RWPE2 (cell line): ENCODE data around the gene FAM3D.

Experiments
- ATAC-seq: fragments of 200-7000 bp; cut with Tn5 transposase; 3 replicates; pipeline ENCODE4 v1.9.1; 2021; ENCODE audit warnings: low read depth
- DNase-seq: peaks from one replicate; pipeline ENCODE4 v3.0.0-alpha.2; 2020; ENCODE audit warnings: low spot score
- H3K27ac ChIP-seq: fragments of 450-650 bp; 2 replicates; pipeline ENCODE4 v1.5.1; 2017; ENCODE audit warnings: mild to moderate bottlenecking; ENCODE audit not compliant: poor library complexity, severe bottlenecking
- H3K27me3 ChIP-seq: fragments of 250-450 bp; sonication (Bioruptor Pico); 2 replicates; pipeline ENCODE4 v1.5.1; 2021; ENCODE audit warnings: mild to moderate bottlenecking, moderate library complexity; ENCODE audit not compliant: insufficient read depth, poor library complexity, severe bottlenecking
- H3K36me3 ChIP-seq: fragments of 250-450 bp; sonication (Bioruptor Pico); 2 replicates; pipeline ENCODE4 v1.5.1; 2020; ENCODE audit warnings: low read depth, mild to moderate bottlenecking, moderate library complexity
- H3K4me1 ChIP-seq: fragments of 250-450 bp; sonication (Bioruptor Pico); 2 replicates; pipeline ENCODE4 v1.5.1; 2021; ENCODE audit warnings: mild to moderate bottlenecking, moderate library complexity; ENCODE audit not compliant: insufficient read depth, poor library complexity, severe bottlenecking
- H3K4me3 ChIP-seq: fragments of 250-450 bp; sonication (Bioruptor Pico); 2 replicates; pipeline ENCODE4 v1.5.1; 2021; ENCODE audit warnings: mild to moderate bottlenecking, moderate library complexity; ENCODE audit not compliant: severe bottlenecking
- H3K9me3 ChIP-seq: fragments of 250-450 bp; sonication (Bioruptor Pico); 2 replicates; pipeline ENCODE4 v1.5.1; 2021; ENCODE audit warnings: mild to moderate bottlenecking, moderate library complexity; ENCODE audit not compliant: severe bottlenecking
- CTCF ChIP-seq: fragments of 450-650 bp; IDR thresholded peaks from one replicate; pipeline ENCODE4 v1.5.1; 2017; ENCODE audit warnings: mild to moderate bottlenecking, moderate library complexity; ENCODE audit not compliant: poor library complexity, severe bottlenecking

FAM3D gene

GRCh38 chr3:58606693-58607092 is 59.9 kb downstream of the FAM3D start:
- no peak for TF ChIP-seq CTCF
- H3K36me3 ChIP-seq: no peaks in the 10 kb centered on the region
- no peaks in the 10 kb centered on the region for H3K9me3 ChIP-seq
- H3K4me1 ChIP-seq: no peaks in the 10 kb centered on the region
- DNase-seq: no peak
- no peak overlapping the region for H3K27ac ChIP-seq
- H3K4me3 ChIP-seq: no peak overlapping the region
- ATAC-seq: no peak
- H3K27me3 ChIP-seq: peaks cover 7% of the 10 kb centered on the region

- no peak overlapping the region for H3K27ac ChIP-seq
- H3K4me1 ChIP-seq: no peaks in the 10 kb centered on the region
- TF ChIP-seq CTCF: no peak
- no peaks in the 10 kb centered on the region for H3K36me3 ChIP-seq
- peaks cover 7% of the 10 kb centered on the region for H3K27me3 ChIP-seq
- H3K9me3 ChIP-seq: no peaks in the 10 kb centered on the region
- no peak for ATAC-seq
- DNase-seq: no peak
- H3K4me3 ChIP-seq: no peak overlapping the region
Measured at GRCh38 chr3:58604031-58604430, 62.5 kb downstream of the FAM3D start.

GRCh38 chr3:58603606-58604005 is 63.0 kb downstream of the FAM3D start:
- Histone ChIP-seq H3K4me1 (no peaks in the 10 kb centered on the region), H3K36me3 (no peaks in the 10 kb centered on the region), H3K27ac (no peak overlapping the region), H3K27me3 (peaks cover 7% of the 10 kb centered on the region), H3K9me3 (no peaks in the 10 kb centered on the region), H3K4me3 (no peak overlapping the region)
- no peak for ATAC-seq
- DNase-seq: no peak
- no peak for TF ChIP-seq CTCF

- no peak for ATAC-seq
- H3K9me3 ChIP-seq: no peaks in the 10 kb centered on the region
- no peak for TF ChIP-seq CTCF
- no peak for DNase-seq
- no peak overlapping the region for H3K27ac ChIP-seq
- peaks cover 4% of the 10 kb centered on the region for H3K27me3 ChIP-seq
- H3K4me3 ChIP-seq: no peak overlapping the region
- H3K4me1 ChIP-seq: no peaks in the 10 kb centered on the region
- no peaks in the 10 kb centered on the region for H3K36me3 ChIP-seq
Measured at GRCh38 chr3:58597770-58598310, 68.7 kb downstream of the FAM3D start.

- H3K27me3 ChIP-seq: no peaks in the 10 kb centered on the region
- no peak overlapping the region for H3K4me3 ChIP-seq
- H3K36me3 ChIP-seq: no peaks in the 10 kb centered on the region
- H3K4me1 ChIP-seq: no peaks in the 10 kb centered on the region
- H3K27ac ChIP-seq: no peak overlapping the region
- TF ChIP-seq CTCF: no peak
- no peak for ATAC-seq
- no peaks in the 10 kb centered on the region for H3K9me3 ChIP-seq
- no peak for DNase-seq
Measured at GRCh38 chr3:58596834-58597518, 69.6 kb downstream of the FAM3D start.
